NT2/D1 (cell line): ENCODE data around the gene TENT4B.

ENCODE experiments used
- YY1 ChIP-seq: IDR thresholded peaks from 2 replicates; pipeline ENCODE4 v1.6.1; 2011; ENCODE audit not compliant: insufficient read length, insufficient read depth
- ZNF274 ChIP-seq: IDR thresholded peaks from 2 replicates; pipeline ENCODE4 v1.6.1; 2011; ENCODE audit warnings: mild to moderate bottlenecking, low read depth, low read length

GRCh38 chr16:50224286-50224685, 71.2 kb downstream of the TENT4B start:
- TF ChIP-seq ZNF274: no peak
- TF ChIP-seq YY1: no peak
